Right lobe of liver (tissue), 6 donors: ENCODE results near the gene SCYGR1. TPM values are rescaled to one million over a fixed set of nuclear protein-coding genes. Genes with fewer than 3 reads are reported as not detected.

ENCODE experiments used
- ATAC-seq, 4 donors: fragments of 200-7000 bp; cut with Tn5 transposase; one replicate each; pipeline ENCODE4 v1.9.1; 2020; ENCODE audit warnings: mild to moderate bottlenecking in 4 of 4, moderate library complexity in 4 of 4
- DNase-seq, 3 donors: peaks; one replicate each; pipeline ENCODE4 v3.0.0-alpha.2; 2020
- H3K27ac ChIP-seq, 3 donors: fragments of 200-600 bp; one replicate each; pipeline ENCODE4 v1.8.0; 2022
- H3K27me3 ChIP-seq, 2 donors: fragments of 200-600 bp; one replicate each; pipeline ENCODE4 v1.8.0; 2022
- H3K36me3 ChIP-seq, 4 donors: fragments of 200-600 bp; sonication (generic) in 1 of 4; one replicate each; pipeline versions ENCODE4 v1.5.1 to v1.8.0; 2017 to 2022; ENCODE audit warnings: control low read depth in 1 of 4
- H3K4me1 ChIP-seq, 4 donors: fragments of 200-600 bp; sonication (generic) in 1 of 4; one replicate each; pipeline versions ENCODE4 v1.5.1 to v1.8.0; 2017 to 2022; ENCODE audit warnings: control low read depth in 1 of 4
- H3K4me3 ChIP-seq, 3 donors: fragments of 200-600 bp; one replicate each; pipeline ENCODE4 v1.8.0; 2022
- H3K9me3 ChIP-seq, 4 donors: fragments of 200-600 bp; sonication (generic) in 1 of 4; one replicate each; pipeline versions ENCODE4 v1.5.1 to v1.8.0; 2017 to 2022; ENCODE audit warnings: control low read depth in 1 of 4
- POLR2A ChIP-seq: fragments of 450-650 bp; IDR thresholded peaks from one replicate; pipeline ENCODE4 v1.6.1; 2017; ENCODE audit warnings: antibody characterized with exemption, mild to moderate bottlenecking
- WGBS: methylation state at CpG from one replicate; pipeline ENCODE4 v1.1.6; 2018; ENCODE audit warnings: low coverage, low lambda C conversion rate; ENCODE audit not compliant: insufficient coverage; ENCODE audit errors: missing lambda C conversion rate; 5-methylcytosine and 5-hydroxymethylcytosine counted together
- intact Hi-C, 2 donors: fragments of 100-400 bp; cut with DNase I; formaldehyde crosslinking; loops; one replicate each; pipeline versions ENCODE4 v1.11.2 to v1.14.1; 2022
- total RNA-seq, 6 experiments: library from RNA; depleted of rRNA in 2 of 6; stranded (reverse); fragments of >200 nt in 2 of 6; fragmentation: NEBNext Ultra II Directional in 3 of 6; extraction: Animal tissue kit (Norgen Biotek cat#: 25700) in 3 of 6; gene quantifications; one replicate each; pipeline versions ENCODE4 v1.1.0 to v1.2.4, GENCODE V29; 2016 to 2023
- TF ChIP-seq, protein P1 (sequence below), 4 donors: fragments of 200-600 bp in 3 of 4; fragments of 450-650 bp in 1 of 4; IDR thresholded peaks; one replicate each; pipeline versions ENCODE4 v1.5.1 to v1.8.0; 2016 to 2022; ENCODE audit warnings: antibody characterized with exemption in 4 of 4, mild to moderate bottlenecking in 2 of 4
- donor health status: DM: no; HTN: yes; CAD: no.
- donor health status: DM: no; HTN: no; CAD: no.
- donor health status: DM: no; HTN: no; CAD: no.
- donor health status: DM: no; HTN: yes; CAD: no.
- donor health status: DM: no; HTN: yes; CAD: no.

The SCYGR1 gene
- total RNA-seq, 6 experiments from 2014 or later: not detected

GRCh38 chr2:227390468-227391256 lies 2.9 kb upstream of the SCYGR1 start:
- Histone ChIP-seq H3K4me1 (no peaks in the 10 kb centered on the region), H3K36me3 (no peaks in the 10 kb centered on the region), H3K27me3 (no peaks in the 10 kb centered on the region), H3K27ac (no peak overlapping the region), H3K4me3 (no peak overlapping the region), H3K9me3 (no peaks in the 10 kb centered on the region)
- DNase-seq (no peak), ATAC-seq (no peak)
- TF ChIP-seq, protein P1, sequence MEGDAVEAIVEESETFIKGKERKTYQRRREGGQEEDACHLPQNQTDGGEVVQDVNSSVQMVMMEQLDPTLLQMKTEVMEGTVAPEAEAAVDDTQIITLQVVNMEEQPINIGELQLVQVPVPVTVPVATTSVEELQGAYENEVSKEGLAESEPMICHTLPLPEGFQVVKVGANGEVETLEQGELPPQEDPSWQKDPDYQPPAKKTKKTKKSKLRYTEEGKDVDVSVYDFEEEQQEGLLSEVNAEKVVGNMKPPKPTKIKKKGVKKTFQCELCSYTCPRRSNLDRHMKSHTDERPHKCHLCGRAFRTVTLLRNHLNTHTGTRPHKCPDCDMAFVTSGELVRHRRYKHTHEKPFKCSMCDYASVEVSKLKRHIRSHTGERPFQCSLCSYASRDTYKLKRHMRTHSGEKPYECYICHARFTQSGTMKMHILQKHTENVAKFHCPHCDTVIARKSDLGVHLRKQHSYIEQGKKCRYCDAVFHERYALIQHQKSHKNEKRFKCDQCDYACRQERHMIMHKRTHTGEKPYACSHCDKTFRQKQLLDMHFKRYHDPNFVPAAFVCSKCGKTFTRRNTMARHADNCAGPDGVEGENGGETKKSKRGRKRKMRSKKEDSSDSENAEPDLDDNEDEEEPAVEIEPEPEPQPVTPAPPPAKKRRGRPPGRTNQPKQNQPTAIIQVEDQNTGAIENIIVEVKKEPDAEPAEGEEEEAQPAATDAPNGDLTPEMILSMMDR (IDR thresholded peaks at IDR 0.05): no peak
- TF ChIP-seq POLR2A: no peak
- WGBS: 88% methylated on average over 15 of the region's 17 CpGs
- intact Hi-C loops: no loop called here

GRCh38 chr2:227389661-227390060 lies 1.9 kb upstream of the SCYGR1 start:
- TF ChIP-seq, protein P1 (IDR thresholded peaks at IDR 0.05): no peak
- TF ChIP-seq POLR2A: no peak
- ATAC-seq: no peak
- Histone ChIP-seq H3K4me1 (no peaks in the 10 kb centered on the region), H3K4me3 (no peak overlapping the region), H3K27me3 (no peaks in the 10 kb centered on the region), H3K36me3 (no peaks in the 10 kb centered on the region), H3K9me3 (no peaks in the 10 kb centered on the region), H3K27ac (no peak overlapping the region)
- WGBS: 88% methylated on average over 7 of the region's 7 CpGs
- DNase-seq: no peak
- intact Hi-C loops: no loop called here

- no peak for TF ChIP-seq POLR2A
- TF ChIP-seq, protein P1 (IDR thresholded peaks at IDR 0.05): no peak
- Histone ChIP-seq H3K9me3 (no peaks in the 10 kb centered on the region), H3K36me3 (no peaks in the 10 kb centered on the region), H3K4me3 (no peak overlapping the region), H3K27ac (no peak overlapping the region), H3K27me3 (no peaks in the 10 kb centered on the region), H3K4me1 (no peaks in the 10 kb centered on the region)
- no peak for ATAC-seq
- no peak for DNase-seq
- WGBS: 74% methylated on average over 3 of the region's 3 CpGs
- intact Hi-C loops: no loop called here
These were observed 1.5 kb upstream of the SCYGR1 start for GRCh38 chr2:227389231-227389630.

GRCh38 chr2:227388537-227389011 lies 825 bp upstream of the SCYGR1 start:
- ATAC-seq (no peak), DNase-seq (no peak)
- H3K4me3 ChIP-seq: no peak overlapping the region
- H3K4me1 ChIP-seq: peaks cover 0 to under 1% (median 0%) of the 10 kb centered on the region in 4 donors
- no peaks in the 10 kb centered on the region for H3K9me3 ChIP-seq
- no peak for TF ChIP-seq POLR2A
- TF ChIP-seq, protein P1 (IDR thresholded peaks at IDR 0.05): no peak
- 68% methylated on average over 7 of the region's 7 CpGs for WGBS
- H3K27me3 ChIP-seq: no peaks in the 10 kb centered on the region
- intact Hi-C loops: no loop called here
- H3K36me3 ChIP-seq: no peaks in the 10 kb centered on the region
- H3K27ac ChIP-seq: no peak overlapping the region
